Suprapubic skin (tissue), 3 donors: Measurements from ENCODE around the gene NTM.

Experiments used
- CTCF ChIP-seq, 2 donors: fragments of 200-600 bp in 1 of 2; fragments of 450-650 bp in 1 of 2; sonication (generic) in 1 of 2; IDR thresholded peaks; one replicate each; pipeline ENCODE4 v1.5.1; 2016 to 2019; ENCODE audit warnings: antibody characterized with exemption in 2 of 2, mild to moderate bottlenecking in 1 of 2, moderate library complexity in 1 of 2
- POLR2A ChIP-seq, 2 donors: fragments of 450-650 bp; IDR thresholded peaks; one replicate each; pipeline ENCODE4 v1.6.1; 2017; ENCODE audit warnings: antibody characterized with exemption in 2 of 2, mild to moderate bottlenecking in 2 of 2, moderate library complexity in 2 of 2

- TF ChIP-seq POLR2A (IDR thresholded peaks at IDR 0.05) (no peak), CTCF (IDR thresholded peaks at IDR 0.05) (no peak)
Measured at GRCh38 chr11:131808470-131808869, 438.1 kb downstream of the NTM start.
